CD4-positive, CD25-positive, alpha-beta regulatory T cell (primary cell): ENCODE measurements around the gene LMX1B. TPM values are rescaled to one million over a fixed set of nuclear protein-coding genes. Genes with fewer than 3 reads are reported as not detected.

Experiments
- ATAC-seq, 2 donors: fragments of 150-1000 bp; cut with Tn5 transposase; one replicate each; pipeline ENCODE4 v1.10.0; 2021; ENCODE audit warnings: low read depth in 2 of 2, moderate number of reproducible peaks in 2 of 2, moderate library complexity in 1 of 2
- DNase-seq, 3 donors: peaks; one replicate each; pipeline versions ENCODE4 v3.0.0 to v3.0.0-alpha.2; 2012 to 2022; ENCODE audit warnings: mixed read lengths in 1 of 3
- H3K27ac ChIP-seq: one replicate; pipeline ENCODE4 v1.7.0; 2013; ENCODE audit warnings: mild to moderate bottlenecking, low read length; ENCODE audit not compliant: insufficient read depth, poor library complexity, severe bottlenecking
- H3K27me3 ChIP-seq: one replicate; pipeline ENCODE4 v1.7.0; 2013; ENCODE audit warnings: low read length; ENCODE audit not compliant: control insufficient read depth, insufficient read depth
- H3K36me3 ChIP-seq: one replicate; pipeline ENCODE4 v1.7.0; 2013; ENCODE audit warnings: mild to moderate bottlenecking, low read length, moderate library complexity; ENCODE audit not compliant: control insufficient read depth, insufficient read depth
- H3K4me1 ChIP-seq: 2 replicates; pipeline ENCODE4 v1.7.0; 2013; ENCODE audit warnings: mild to moderate bottlenecking, low read length; ENCODE audit not compliant: insufficient read depth, control insufficient read depth, poor library complexity, severe bottlenecking
- H3K4me3 ChIP-seq: one replicate; pipeline ENCODE4 v1.7.0; 2013; ENCODE audit warnings: low read depth, mild to moderate bottlenecking, low read length, moderate library complexity
- H3K9me3 ChIP-seq, 2 experiments: 1 replicate in 1 of 2; 2 replicates in 1 of 2; pipeline ENCODE4 v1.7.0; 2013; ENCODE audit warnings: low read length in 2 of 2, mild to moderate bottlenecking in 1 of 2, moderate library complexity in 1 of 2; ENCODE audit not compliant: control insufficient read depth in 2 of 2
- H3K27ac Mint-ChIP-seq, 3 donors: one replicate each; pipeline ENCODE4 v1.8.0; 2020 to 2022; ENCODE audit warnings: mild to moderate bottlenecking in 3 of 3, mixed read lengths in 3 of 3, moderate library complexity in 2 of 3
- H3K27me3 Mint-ChIP-seq: one replicate; pipeline ENCODE4 v1.8.0; 2022; ENCODE audit warnings: mild to moderate bottlenecking, mixed read lengths
- H3K36me3 Mint-ChIP-seq: one replicate; pipeline ENCODE4 v1.8.0; 2020; ENCODE audit warnings: mixed read lengths
- H3K4me1 Mint-ChIP-seq, 4 donors: one replicate each; pipeline ENCODE4 v1.8.0; 2020 to 2022; ENCODE audit warnings: mixed read lengths in 4 of 4, mild to moderate bottlenecking in 1 of 4
- H3K4me3 Mint-ChIP-seq, 4 donors: one replicate each; pipeline ENCODE4 v1.8.0; 2020 to 2022; ENCODE audit warnings: mild to moderate bottlenecking in 4 of 4, mixed read lengths in 4 of 4, moderate library complexity in 3 of 4
- H3K9me3 Mint-ChIP-seq, 7 donors: one replicate each; pipeline ENCODE4 v1.8.0; 2020 to 2022; ENCODE audit warnings: mixed read lengths in 7 of 7, mild to moderate bottlenecking in 3 of 7, moderate library complexity in 2 of 7
- polyA plus RNA-seq, 4 donors: library from polyadenylated mRNA; unstranded; fragments of 300-500 nt; fragmentation: Illumina TruSeq; gene quantifications; one replicate each; pipeline ENCODE4 v1.2.3, GENCODE V29; 2021
- total RNA-seq: library from RNA; stranded (reverse); gene quantifications from one replicate; pipeline ENCODE4 v1.2.3, GENCODE V29; 2022

Gene LMX1B
- total and polyA plus RNA-seq, 5 donors from 2014 or later: not detected

GRCh38 chr9:126669108-126669507 lies 55.4 kb downstream of the LMX1B start:
- H3K27me3 ChIP-seq: peaks cover 12% of the 10 kb centered on the region
- H3K27ac Mint-ChIP-seq: no peak overlapping the region

GRCh38 chr9:126670270-126670669 lies 56.5 kb downstream of the LMX1B start:
- peaks cover 12% of the 10 kb centered on the region for H3K27me3 ChIP-seq
- H3K4me1 Mint-ChIP-seq: peaks cover 0 to 2% (median 0%) of the 10 kb centered on the region in 4 donors
- H3K27ac ChIP-seq: no peak overlapping the region
- H3K9me3 ChIP-seq: no peaks in the 10 kb centered on the region
- ATAC-seq: no peak
- no peak overlapping the region for H3K27ac Mint-ChIP-seq
- DNase-seq: no peak
- H3K4me3 Mint-ChIP-seq: no peak overlapping the region
- no peaks in the 10 kb centered on the region for H3K36me3 Mint-ChIP-seq
- no peaks in the 10 kb centered on the region for H3K36me3 ChIP-seq
- peaks cover 0 to 3% (median 0%) of the 10 kb centered on the region in 7 donors for H3K9me3 Mint-ChIP-seq
- H3K4me3 ChIP-seq: no peak overlapping the region
- H3K27me3 Mint-ChIP-seq: peaks cover 39% of the 10 kb centered on the region
- H3K4me1 ChIP-seq: no peaks in the 10 kb centered on the region

More at GRCh38 chr9:126669108-126669507, 55.4 kb downstream of the LMX1B start:
- Mint-ChIP-seq H3K27me3 (peaks cover 31% of the 10 kb centered on the region), H3K36me3 (no peaks in the 10 kb centered on the region), H3K9me3 (peaks cover 0 to 3% (median 0%) of the 10 kb centered on the region in 7 donors), H3K4me1 (no peaks in the 10 kb centered on the region), H3K4me3 (no peak overlapping the region)
- Histone ChIP-seq H3K36me3 (no peaks in the 10 kb centered on the region), H3K4me1 (no peaks in the 10 kb centered on the region), H3K27ac (no peak overlapping the region), H3K4me3 (no peak overlapping the region), H3K9me3 (no peaks in the 10 kb centered on the region)
- ATAC-seq: no peak
- no peak for DNase-seq

- no peaks in the 10 kb centered on the region for H3K4me1 ChIP-seq
- no peaks in the 10 kb centered on the region for H3K9me3 ChIP-seq
- Mint-ChIP-seq H3K36me3 (no peaks in the 10 kb centered on the region), H3K9me3 (peaks cover 0 to 3% (median 0%) of the 10 kb centered on the region in 7 donors), H3K27ac (no peak overlapping the region), H3K4me1 (peaks cover 0 to 7% (median 2%) of the 10 kb centered on the region in 4 donors), H3K27me3 (peaks cover 48% of the 10 kb centered on the region), H3K4me3 (no peak overlapping the region)
- H3K36me3 ChIP-seq: no peaks in the 10 kb centered on the region
- H3K4me3 ChIP-seq: no peak overlapping the region
- DNase-seq: no peak
- H3K27ac ChIP-seq: no peak overlapping the region
- no peak for ATAC-seq
- H3K27me3 ChIP-seq: peaks cover 12% of the 10 kb centered on the region
Observed at GRCh38 chr9:126671381-126671831, 57.7 kb downstream of the LMX1B start.

GRCh38 chr9:126671983-126672382 lies 58.3 kb downstream of the LMX1B start:
- no peak overlapping the region for H3K4me3 Mint-ChIP-seq
- H3K9me3 Mint-ChIP-seq: peaks cover 0 to 3% (median 0%) of the 10 kb centered on the region in 7 donors
- no peak overlapping the region for H3K4me3 ChIP-seq
- no peaks in the 10 kb centered on the region for H3K36me3 Mint-ChIP-seq
- peaks cover 12% of the 10 kb centered on the region for H3K27me3 ChIP-seq
- ATAC-seq (no peak), DNase-seq (no peak)
- H3K4me1 Mint-ChIP-seq: peaks cover 0 to 7% (median 2%) of the 10 kb centered on the region in 4 donors
- H3K9me3 ChIP-seq: no peaks in the 10 kb centered on the region
- peaks cover 50% of the 10 kb centered on the region for H3K27me3 Mint-ChIP-seq
- no peaks in the 10 kb centered on the region for H3K4me1 ChIP-seq
- no peak overlapping the region for H3K27ac ChIP-seq
- no peaks in the 10 kb centered on the region for H3K36me3 ChIP-seq
- no peak overlapping the region for H3K27ac Mint-ChIP-seq

DNA sequence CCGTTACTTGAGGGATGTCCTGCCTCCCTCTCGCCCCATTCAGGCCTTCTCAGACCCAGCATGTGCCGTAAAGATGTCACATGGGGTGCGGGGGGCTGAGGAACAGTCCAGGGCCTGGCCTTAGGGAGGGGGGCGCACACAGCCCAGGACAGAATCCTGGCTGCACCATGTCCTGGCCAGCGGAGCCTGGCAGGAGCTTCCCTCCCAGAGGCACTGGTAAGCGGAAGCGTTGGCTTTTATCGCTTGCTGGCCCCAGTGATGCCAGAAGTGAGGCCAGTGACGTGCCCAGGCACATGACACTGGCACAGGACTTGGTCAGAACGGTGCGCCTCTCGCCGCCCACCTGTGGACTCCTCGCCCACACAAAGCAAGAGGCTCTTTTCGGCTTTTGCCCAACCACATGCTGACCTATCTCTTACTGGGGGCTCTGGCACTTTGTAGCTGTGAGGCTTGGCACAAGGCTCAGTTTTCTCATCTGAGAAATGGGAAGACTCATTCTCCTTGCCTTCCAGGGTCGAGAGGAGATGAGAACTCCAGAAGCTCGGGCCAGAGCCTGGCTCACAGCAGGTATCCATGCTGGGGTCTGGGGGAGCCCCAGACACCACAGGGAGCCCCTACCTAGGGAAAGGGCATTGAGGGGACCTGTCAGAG lies 59.0 kb downstream of the LMX1B start:
- no peak overlapping the region for H3K4me3 ChIP-seq
- H3K27ac ChIP-seq: no peak overlapping the region
- peaks cover 57% of the 10 kb centered on the region for H3K27me3 Mint-ChIP-seq
- no peak overlapping the region for H3K4me3 Mint-ChIP-seq
- ATAC-seq (no peak), DNase-seq (no peak)
- no peaks in the 10 kb centered on the region for H3K9me3 ChIP-seq
- H3K4me1 ChIP-seq: no peaks in the 10 kb centered on the region
- H3K9me3 Mint-ChIP-seq: peaks cover 0 to 2% (median 0%) of the 10 kb centered on the region in 7 donors
- H3K36me3 Mint-ChIP-seq: no peaks in the 10 kb centered on the region
- H3K4me1 Mint-ChIP-seq: peaks cover 0 to 9% (median 2%) of the 10 kb centered on the region in 4 donors
- H3K36me3 ChIP-seq: no peaks in the 10 kb centered on the region
- H3K27ac Mint-ChIP-seq: no peak overlapping the region
- H3K27me3 ChIP-seq: peaks cover 15% of the 10 kb centered on the region

GRCh38 chr9:126673689-126674364 lies 60.1 kb downstream of the LMX1B start:
- no peak overlapping the region for H3K27ac Mint-ChIP-seq
- DNase-seq (no peak), ATAC-seq (no peak)
- H3K27me3 Mint-ChIP-seq: peaks cover 68% of the 10 kb centered on the region
- H3K4me1 Mint-ChIP-seq: peaks cover 0 to 9% (median 2%) of the 10 kb centered on the region in 4 donors
- H3K36me3 Mint-ChIP-seq: no peaks in the 10 kb centered on the region
- Histone ChIP-seq H3K4me1 (no peaks in the 10 kb centered on the region), H3K9me3 (no peaks in the 10 kb centered on the region), H3K36me3 (no peaks in the 10 kb centered on the region), H3K27me3 (peaks cover 16% of the 10 kb centered on the region), H3K4me3 (no peak overlapping the region), H3K27ac (no peak overlapping the region)
- no peak overlapping the region for H3K4me3 Mint-ChIP-seq
- peaks cover 0 to 2% (median 0%) of the 10 kb centered on the region in 7 donors for H3K9me3 Mint-ChIP-seq

DNA sequence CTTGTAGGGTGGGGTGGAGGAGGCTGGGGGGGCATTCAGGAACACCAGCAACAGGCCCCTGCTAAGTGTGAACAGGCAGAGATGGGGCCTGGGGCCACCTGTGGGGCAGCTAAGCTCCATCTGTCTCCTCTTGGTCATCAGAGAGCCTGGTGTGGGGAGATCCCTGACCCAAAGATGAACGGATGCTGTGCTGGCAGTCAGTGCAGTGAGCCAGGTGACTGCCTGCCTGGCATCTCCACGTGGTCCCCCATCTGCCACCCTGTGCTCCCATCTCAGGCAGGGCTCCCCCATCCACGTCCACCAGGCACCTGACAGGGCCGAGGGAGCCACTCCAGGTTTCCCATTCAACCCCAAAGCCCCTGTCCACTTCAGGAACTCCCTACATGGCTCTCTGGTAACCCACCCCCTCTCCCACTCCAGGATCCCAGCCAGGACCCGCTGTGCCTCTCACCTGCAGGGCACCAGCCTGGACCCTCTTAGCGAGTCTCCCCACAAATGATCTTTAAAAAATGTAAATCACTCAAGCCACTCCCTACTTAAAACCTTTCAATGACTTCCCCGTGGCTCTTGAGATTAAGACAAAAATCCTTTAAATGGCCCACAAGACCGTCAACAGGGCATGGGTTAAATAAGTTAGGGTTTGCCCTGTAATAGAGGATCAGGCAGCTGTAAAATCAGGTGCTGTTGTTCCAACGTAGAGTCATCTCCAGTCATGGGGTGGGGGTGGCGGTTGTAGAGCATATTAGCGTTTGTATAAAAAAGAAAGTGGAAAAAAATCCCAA lies 60.8 kb downstream of the LMX1B start:
- DNase-seq (no peak), ATAC-seq (no peak)
- no peak overlapping the region for H3K4me3 ChIP-seq
- H3K4me1 Mint-ChIP-seq: peaks cover 0 to 11% (median 2%) of the 10 kb centered on the region in 4 donors
- peaks cover 19% of the 10 kb centered on the region for H3K27me3 ChIP-seq
- peaks cover 75% of the 10 kb centered on the region for H3K27me3 Mint-ChIP-seq
- peaks cover 0 to 2% (median 0%) of the 10 kb centered on the region in 7 donors for H3K9me3 Mint-ChIP-seq
- H3K36me3 Mint-ChIP-seq: no peaks in the 10 kb centered on the region
- H3K4me3 Mint-ChIP-seq: no peak overlapping the region
- no peaks in the 10 kb centered on the region for H3K9me3 ChIP-seq
- no peaks in the 10 kb centered on the region for H3K4me1 ChIP-seq
- H3K27ac ChIP-seq: no peak overlapping the region
- no peak overlapping the region for H3K27ac Mint-ChIP-seq
- H3K36me3 ChIP-seq: no peaks in the 10 kb centered on the region
